ENCODE data around the gene TNFRSF18.

TNFRSF18 gene

DNA sequence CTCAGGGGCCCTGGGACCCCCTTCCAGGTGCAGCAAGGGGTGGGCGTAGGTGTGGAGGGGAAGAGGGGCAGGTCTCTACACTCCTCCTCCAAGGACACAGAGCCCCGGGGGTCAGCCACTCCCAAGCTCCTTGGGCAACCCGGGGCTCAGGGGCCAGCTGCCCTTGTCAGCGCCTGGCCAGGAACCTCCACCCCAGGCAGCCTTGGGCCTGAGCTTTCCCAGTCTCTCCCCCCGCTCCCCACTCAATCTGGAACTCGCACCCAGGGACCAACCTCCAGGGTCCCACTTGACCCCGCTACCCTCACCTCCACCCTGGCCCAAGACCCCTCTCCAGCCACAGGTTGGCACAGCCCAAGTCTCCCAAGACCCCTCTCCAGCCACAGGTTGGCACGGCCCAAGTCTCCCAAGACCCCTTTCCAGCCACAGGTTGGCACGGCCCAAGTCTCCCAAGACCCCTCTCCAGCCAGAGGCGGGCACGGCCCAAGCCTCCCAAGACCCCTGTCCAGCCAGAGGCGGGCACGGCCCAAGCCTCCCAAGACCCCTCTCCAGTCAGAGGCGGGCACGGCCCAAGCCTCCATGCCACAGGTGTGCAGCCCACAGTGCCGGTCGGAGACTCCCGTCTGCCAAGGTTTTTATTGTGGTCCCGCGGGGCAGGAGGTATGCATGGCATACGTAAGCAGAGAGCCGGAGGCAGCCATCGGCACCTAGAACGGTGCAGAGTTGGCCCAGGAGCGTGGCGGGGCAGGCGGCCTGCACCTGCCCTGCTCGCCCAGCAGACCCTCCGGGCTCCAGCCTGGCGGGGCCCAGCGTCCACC is 4.5 kb upstream of the TNFRSF18 start:
- no peak for DNase-seq

- DNase-seq = peak; percentile 64
These were observed 2.5 kb upstream of the TNFRSF18 start for GRCh38 chr1:1208713-1209433.

DNA sequence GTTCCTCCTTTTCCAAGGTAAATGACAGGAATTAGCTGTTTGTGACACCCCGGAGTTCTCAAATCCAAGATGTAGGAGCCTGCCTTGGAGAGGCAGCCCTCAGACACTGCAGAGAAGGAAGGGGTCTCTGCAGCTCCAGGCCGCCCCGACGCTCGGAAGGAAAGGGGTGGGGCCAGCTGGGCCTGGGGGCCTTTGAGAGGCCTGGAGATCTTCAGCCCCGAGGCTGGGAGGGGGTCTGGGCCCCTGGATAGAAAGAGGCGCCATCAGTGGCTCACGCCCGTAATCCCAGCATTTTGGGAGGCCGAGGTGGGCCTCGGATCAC is 1.1 kb upstream of the TNFRSF18 start:
- DNase-seq = no peak

- DNase-seq = no peak
These were observed 657 bp upstream of the TNFRSF18 start for GRCh38 chr1:1206966-1207531.

DNA sequence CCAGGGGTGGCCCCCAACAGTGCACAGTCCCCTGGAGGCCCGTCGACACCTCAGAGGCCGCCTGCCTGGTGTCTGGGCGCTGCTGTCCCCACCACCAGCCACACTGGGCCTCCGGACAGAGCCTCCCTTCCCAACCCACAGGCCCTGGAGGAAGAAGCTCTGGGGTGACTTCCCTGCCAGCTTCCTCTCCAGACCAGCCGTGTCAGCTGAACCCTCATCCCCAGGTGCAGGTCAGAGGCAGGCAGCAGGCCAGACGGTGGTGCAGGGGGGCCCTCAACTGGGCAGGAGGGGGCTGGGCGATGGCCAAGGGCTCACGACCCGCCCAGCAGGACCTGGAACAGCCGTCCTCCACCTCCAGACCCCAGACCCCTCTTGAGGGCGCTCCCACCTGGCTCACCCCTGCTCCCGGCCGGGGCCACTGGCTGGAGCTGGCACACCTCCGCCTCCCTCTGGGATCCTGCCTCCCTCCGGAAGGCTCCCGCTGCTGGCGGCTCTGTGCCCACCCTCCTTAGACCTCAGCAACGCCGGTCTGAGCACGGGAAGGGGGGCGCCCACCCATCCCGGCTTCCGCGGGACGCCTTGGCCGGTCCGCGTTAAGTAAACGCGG is 520 bp downstream of the TNFRSF18 start:
- DNase-seq = no peak

- no peak for DNase-seq
These were observed 1.2 kb downstream of the TNFRSF18 start for GRCh38 chr1:1204998-1205768.

- no peak for DNase-seq
These were observed 1.9 kb downstream of the TNFRSF18 start for GRCh38 chr1:1204425-1204920.

DNA sequence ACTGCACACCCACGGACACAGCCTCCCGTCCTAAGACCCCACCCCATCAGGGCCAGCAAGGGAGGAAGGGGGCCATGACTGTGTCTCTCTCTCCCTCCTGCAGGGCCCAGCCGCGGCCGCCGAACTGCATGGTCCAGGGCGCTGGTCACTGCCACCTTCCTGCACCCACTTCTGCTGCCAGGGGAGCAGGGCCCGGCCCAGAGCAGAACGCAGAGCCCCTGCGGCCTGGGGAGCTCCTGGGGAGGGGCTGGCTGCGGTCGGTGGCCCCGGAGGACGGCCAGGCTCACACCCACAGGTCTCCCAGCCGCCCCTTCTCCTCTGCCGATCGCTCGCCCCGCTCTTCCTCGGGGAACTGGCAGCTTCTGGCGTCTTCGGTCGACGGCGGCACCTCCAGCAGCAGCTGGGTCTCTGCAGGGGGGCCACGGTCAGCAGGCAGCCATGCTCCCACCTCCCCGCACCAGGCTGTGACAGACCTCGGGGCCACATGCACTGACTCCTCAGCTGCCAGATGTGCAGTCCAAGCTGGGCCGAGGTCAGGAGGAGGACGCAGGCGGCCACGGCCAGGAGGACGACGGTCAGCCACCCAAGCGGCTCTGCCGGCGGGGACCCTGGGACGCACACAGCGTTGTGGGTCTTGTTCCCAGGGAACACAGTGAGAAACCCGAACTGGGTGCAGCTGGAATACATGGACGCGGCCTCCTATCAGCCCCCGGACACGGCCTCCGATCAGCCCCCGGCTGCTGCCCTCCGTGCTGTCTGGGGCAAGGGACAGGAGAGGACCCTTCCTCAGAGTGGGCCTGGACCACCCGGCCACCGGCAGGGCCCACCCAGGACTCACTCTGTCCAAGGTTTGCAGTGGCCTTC is 2.6 kb downstream of the TNFRSF18 start:
- DNase-seq = no peak

- no peak for DNase-seq
These were observed 3.4 kb downstream of the TNFRSF18 start for GRCh38 chr1:1202831-1203560.

- peak; percentile 95 for DNase-seq
These were observed 5.2 kb downstream of the TNFRSF18 start for GRCh38 chr1:1200876-1201810.

GRCh38 chr1:1199961-1200875 is 6.2 kb downstream of the TNFRSF18 start:
- no peak for DNase-seq

- no peak for DNase-seq
These were observed 7.0 kb downstream of the TNFRSF18 start for GRCh38 chr1:1199141-1199960.

DNA sequence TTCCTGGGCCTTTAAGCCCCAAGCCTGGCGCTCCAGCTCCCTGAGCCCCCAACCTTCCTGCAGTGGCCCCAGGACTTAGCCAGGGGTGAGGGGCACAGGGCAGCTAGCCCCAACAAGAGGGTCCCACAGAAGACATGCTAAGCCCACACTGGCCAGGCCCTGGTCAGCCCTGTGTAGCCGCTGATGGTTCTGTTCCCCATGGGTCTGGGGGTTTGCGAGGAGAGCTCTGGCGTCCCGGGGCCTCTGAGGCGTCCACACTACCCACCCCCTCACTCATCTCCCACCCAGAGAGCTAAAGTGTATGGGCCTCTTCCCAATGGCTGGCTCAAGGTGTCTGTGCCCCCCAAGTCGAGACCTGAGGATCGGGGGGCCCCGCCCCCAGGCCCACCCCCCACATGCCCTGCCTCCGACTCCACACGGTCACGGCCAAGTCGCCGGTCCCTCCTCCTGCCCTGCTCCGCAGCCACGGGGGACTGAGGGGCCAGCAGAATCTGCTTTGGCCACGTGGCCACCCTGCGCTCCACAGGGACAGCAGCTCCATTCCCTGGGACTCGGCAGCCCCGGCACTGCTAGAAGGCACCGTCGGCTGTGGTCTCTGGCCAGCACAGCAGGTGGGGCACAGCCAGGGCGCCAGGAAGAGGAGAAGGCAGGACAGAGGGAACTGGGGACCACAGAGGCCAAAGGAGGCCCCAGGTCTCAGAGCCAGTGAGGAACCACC is 7.8 kb downstream of the TNFRSF18 start:
- DNase-seq = no peak

GRCh38 chr1:1197551-1198422 is 8.6 kb downstream of the TNFRSF18 start:
- no peak for DNase-seq

DNA sequence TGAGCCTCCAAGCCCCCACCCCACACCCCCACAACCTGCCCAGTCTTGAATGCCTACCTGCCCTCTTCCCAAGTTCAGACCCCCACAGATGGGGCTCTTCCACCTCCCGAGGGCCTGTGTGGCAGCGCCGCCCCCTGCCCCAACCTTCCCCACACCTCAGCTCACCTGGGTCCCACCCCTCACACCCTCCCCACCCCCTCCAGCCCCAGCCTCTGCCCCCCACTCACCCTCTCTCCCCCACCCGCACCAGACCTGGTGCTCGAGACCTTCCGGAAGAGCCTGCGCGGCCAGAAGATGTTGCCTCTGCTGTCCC is 9.2 kb downstream of the TNFRSF18 start:
- DNase-seq = no peak
